Measurements from ENCODE around the gene DDI2. TPM values are rescaled to one million over a fixed set of nuclear protein-coding genes. Genes with fewer than 3 reads are reported as not detected.

DDI2 gene
- total RNA-seq, 2 experiments from 2014 or later: 33.7 to 34.9 TPM

DNA sequence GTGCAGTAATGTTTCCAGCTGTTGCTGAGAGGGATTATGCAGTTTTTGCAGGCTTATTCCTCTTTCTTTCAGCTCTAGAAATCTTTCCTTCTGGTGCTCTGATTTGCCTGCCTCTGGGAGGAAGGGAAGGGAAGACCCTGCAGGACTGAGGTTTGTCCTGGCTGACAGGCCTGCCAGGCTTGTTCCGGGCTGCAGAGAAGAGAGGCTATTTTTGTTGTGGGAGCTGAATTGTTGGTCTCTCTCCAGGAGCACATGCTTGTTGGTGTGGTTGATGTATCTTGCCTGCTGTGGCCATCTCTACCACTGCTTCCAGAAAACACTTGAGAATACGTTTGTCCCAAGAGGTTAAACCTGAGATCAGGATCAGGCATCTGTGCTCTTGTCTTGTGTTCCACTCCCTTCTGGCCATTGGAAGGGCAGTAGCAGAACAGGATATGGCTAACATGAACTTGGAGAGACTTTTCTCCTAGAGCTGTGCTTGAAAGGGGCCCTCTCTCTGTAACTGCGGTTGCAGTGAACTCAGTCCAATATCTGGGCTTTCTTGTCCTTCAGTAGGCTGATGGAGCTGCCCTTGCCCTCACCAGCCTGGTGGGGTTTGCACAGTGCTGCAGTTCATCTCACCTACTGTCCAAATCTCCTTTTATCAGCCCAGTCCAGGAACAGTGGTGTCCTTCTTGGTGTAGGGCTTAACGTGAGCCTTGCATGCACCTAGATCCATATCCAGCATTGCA is 97.3 kb downstream of the DDI2 start:
- Mint-ChIP-seq H3K9me3 (no peaks in the 10 kb centered on the region), H3K27me3 (no peaks in the 10 kb centered on the region), H3K36me3 (ENCODE audit: low read depth) (peaks cover 5% of the 10 kb centered on the region), H3K4me1 (ENCODE audit: low read depth) (peaks cover 6% of the 10 kb centered on the region), H3K27ac (no peak overlapping the region), H3K4me3 (no peak overlapping the region)
- ChIA-PET CTCF (interaction anchor here (1.5 kb wide), 1 partner anchor 17 kb away, joined by 3 read pairs; no protein-coding TSS in a partner anchor), POLR2A (interaction anchor here (0.9 kb wide), 1 partner anchor 9 kb away, joined by 3 read pairs; no protein-coding TSS in a partner anchor)
- DNase-seq (no peak), ATAC-seq (no peak)
- intact Hi-C loops (cut with micrococcal nuclease): no loop called here
- TF ChIP-seq, protein P1, sequence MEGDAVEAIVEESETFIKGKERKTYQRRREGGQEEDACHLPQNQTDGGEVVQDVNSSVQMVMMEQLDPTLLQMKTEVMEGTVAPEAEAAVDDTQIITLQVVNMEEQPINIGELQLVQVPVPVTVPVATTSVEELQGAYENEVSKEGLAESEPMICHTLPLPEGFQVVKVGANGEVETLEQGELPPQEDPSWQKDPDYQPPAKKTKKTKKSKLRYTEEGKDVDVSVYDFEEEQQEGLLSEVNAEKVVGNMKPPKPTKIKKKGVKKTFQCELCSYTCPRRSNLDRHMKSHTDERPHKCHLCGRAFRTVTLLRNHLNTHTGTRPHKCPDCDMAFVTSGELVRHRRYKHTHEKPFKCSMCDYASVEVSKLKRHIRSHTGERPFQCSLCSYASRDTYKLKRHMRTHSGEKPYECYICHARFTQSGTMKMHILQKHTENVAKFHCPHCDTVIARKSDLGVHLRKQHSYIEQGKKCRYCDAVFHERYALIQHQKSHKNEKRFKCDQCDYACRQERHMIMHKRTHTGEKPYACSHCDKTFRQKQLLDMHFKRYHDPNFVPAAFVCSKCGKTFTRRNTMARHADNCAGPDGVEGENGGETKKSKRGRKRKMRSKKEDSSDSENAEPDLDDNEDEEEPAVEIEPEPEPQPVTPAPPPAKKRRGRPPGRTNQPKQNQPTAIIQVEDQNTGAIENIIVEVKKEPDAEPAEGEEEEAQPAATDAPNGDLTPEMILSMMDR (IDR thresholded peaks at IDR 0.05): no peak

DNA sequence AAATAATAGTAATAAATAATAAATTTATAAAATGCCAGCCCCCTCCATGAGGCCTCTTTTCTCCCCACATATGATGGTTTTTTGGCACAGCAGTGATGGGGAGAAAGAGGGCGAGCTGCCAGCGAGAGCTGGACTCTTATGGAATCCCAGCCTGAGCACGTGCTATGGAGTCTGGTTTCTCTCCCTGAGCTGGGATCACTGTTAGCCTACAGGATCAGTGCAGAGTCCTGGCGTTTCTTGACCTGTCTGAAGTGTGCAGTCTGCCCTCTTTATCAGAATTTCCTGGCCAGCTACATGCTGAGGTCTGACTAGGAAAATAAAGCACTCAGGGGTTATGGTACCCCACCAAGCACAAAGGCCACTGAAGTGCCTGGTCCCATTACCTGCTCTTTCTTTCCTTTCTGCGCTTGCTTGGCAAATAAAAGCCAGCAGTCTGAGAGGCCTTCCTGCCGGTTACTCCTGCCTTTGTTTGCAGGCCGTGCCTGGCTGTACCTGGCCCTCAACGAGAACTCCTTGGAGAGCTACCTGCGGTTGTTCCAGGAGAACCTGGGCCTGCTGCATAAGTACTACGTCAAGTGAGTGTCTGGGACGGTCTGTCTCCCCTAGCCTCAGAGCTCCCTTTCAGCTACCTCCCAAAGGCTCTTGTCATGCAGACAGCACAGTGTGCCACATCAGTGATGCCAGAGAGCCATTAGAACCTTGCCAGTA is 100.3 kb downstream of the DDI2 start:
- TF ChIP-seq, protein P1 (IDR thresholded peaks at IDR 0.05): no peak
- CTCF ChIA-PET: no interaction called here

DNA sequence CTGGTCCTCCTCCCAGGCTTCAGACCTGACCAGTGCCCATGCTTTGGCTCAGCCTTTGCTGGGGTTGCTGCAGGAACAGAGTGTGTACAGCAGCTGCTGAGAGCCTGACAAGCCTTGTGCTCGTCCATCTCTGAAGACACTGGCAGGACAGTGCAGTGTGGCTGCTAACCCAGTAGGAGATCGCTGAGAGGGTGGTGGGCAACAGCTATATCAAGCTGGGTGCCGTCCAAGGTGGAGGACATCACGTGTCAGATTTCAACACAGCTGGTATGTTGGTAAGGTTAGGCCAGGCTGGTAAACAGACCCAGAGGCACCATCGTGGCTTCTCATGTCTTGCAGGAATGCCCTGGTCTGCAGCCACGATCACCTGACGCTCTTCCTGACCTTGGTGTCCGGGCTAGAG is 100.9 kb downstream of the DDI2 start:
- H3K27me3 Mint-ChIP-seq: no peaks in the 10 kb centered on the region
- peaks cover 7% of the 10 kb centered on the region for H3K36me3 Mint-ChIP-seq (ENCODE audit: low read depth)
- POLR2A ChIA-PET: interaction anchor here (0.8 to 1.1 kb wide), 2 partner anchors 12 to 19 kb away, joined by 3 read pairs; no protein-coding TSS in a partner anchor
- ATAC-seq (no peak), DNase-seq (no peak)
- H3K9me3 Mint-ChIP-seq: no peaks in the 10 kb centered on the region
- intact Hi-C loops (cut with micrococcal nuclease): no loop called here
- H3K4me3 Mint-ChIP-seq: no peak overlapping the region
- CTCF ChIA-PET: interaction anchor here (1.5 kb wide), 1 partner anchor 74 kb away, joined by 3 read pairs; no protein-coding TSS in a partner anchor
- no peak overlapping the region for H3K27ac Mint-ChIP-seq
- TF ChIP-seq, protein P1 (IDR thresholded peaks at IDR 0.05): no peak
- H3K4me1 Mint-ChIP-seq (ENCODE audit: low read depth): peaks cover 4% of the 10 kb centered on the region

More for the DNA sequence above, 100.3 kb downstream of the DDI2 start:
- DNase-seq: no peak
- H3K27ac Mint-ChIP-seq: no peak overlapping the region
- POLR2A ChIA-PET: interaction anchor here (0.8 to 1.1 kb wide), 2 partner anchors 12 to 20 kb away, joined by 3 read pairs; no protein-coding TSS in a partner anchor
- H3K36me3 Mint-ChIP-seq (ENCODE audit: low read depth): peaks cover 6% of the 10 kb centered on the region
- H3K9me3 Mint-ChIP-seq: no peaks in the 10 kb centered on the region
- intact Hi-C loops (cut with micrococcal nuclease): no loop called here
- H3K4me3 Mint-ChIP-seq: no peak overlapping the region
- peaks cover 4% of the 10 kb centered on the region for H3K4me1 Mint-ChIP-seq (ENCODE audit: low read depth)
- no peaks in the 10 kb centered on the region for H3K27me3 Mint-ChIP-seq
- no peak for ATAC-seq

Other genes with a start within 250 kb of the DDI2 start
- gene EFHD2, start 207.6 kb upstream of the DDI2 start, total RNA-seq: 10 to 100 TPM; 45.6 to 45.8 TPM
- not detected for gene CTRC, start 179.0 kb upstream of the DDI2 start, total RNA-seq
- not detected for gene CELA2A, start 160.7 kb upstream of the DDI2 start, total RNA-seq
- not detected for gene CELA2B, start 141.4 kb upstream of the DDI2 start, total RNA-seq
- gene CASP9, start 93.2 kb upstream of the DDI2 start, total RNA-seq: 10 to 100 TPM in 1 of 2 experiments, 1 to 10 TPM in 1; 9.7 to 11.5 TPM
- 10 to 100 TPM in 1 of 2 experiments, 1 to 10 TPM in 1; 10.0 to 13.0 TPM for gene DNAJC16, start 90.6 kb upstream of the DDI2 start, total RNA-seq
- gene AGMAT, start 32.4 kb upstream of the DDI2 start, total RNA-seq: 10 to 100 TPM; 21.6 to 21.9 TPM
- gene PLEKHM2, start 66.9 kb downstream of the DDI2 start, total RNA-seq: 10 to 100 TPM; 41.5 to 42.9 TPM
- under 1 TPM; 0.56 to 0.81 TPM for gene SLC25A34, start 118.8 kb downstream of the DDI2 start, total RNA-seq
- gene TMEM82, start 125.0 kb downstream of the DDI2 start, total RNA-seq: not detected
- not detected for gene FBLIM1, start 141.3 kb downstream of the DDI2 start, total RNA-seq
- gene UQCRHL, start 190.2 kb downstream of the DDI2 start, total RNA-seq: 1 to 10 TPM; 2.5 to 2.8 TPM
- 10 to 100 TPM; 59.8 to 60.3 TPM for gene SPEN, start 230.2 kb downstream of the DDI2 start, total RNA-seq

Measured in activated CD8-positive, alpha-beta T cell treated with anti-CD3 and anti-CD28 coated beads for 36 hours (primary cell).